Measurements from ENCODE around the gene TMEM196.
A peak's percentile ranks its signal among the peaks of the same experiment; 100 is the strongest.

Gene TMEM196

GRCh38 chr7:19772841-19773760, at the start of gene TMEM196:
TSS of gene TMEM196 (minus strand) at chr7:19773617. CDS start at chr7:19772696, 921 bp downstream.
- DNase-seq (ENCODE audit: low read depth, low spot score): no peak

- DNase-seq (ENCODE audit: low read depth, low spot score): no peak
Observed at GRCh38 chr7:19816128-19816527, 42.7 kb upstream of the TMEM196 start.

GRCh38 chr7:19815546-19815945, 42.1 kb upstream of the TMEM196 start:
- no peak for DNase-seq (ENCODE audit: low read depth, low spot score)

GRCh38 chr7:19814776-19815175, 41.4 kb upstream of the TMEM196 start:
- DNase-seq (ENCODE audit: low read depth, low spot score): no peak

- no peak for DNase-seq (ENCODE audit: low read depth, low spot score)
Observed at GRCh38 chr7:19811386-19811785, 38.0 kb upstream of the TMEM196 start.

- DNase-seq (ENCODE audit: low read depth, low spot score): no peak
Observed at GRCh38 chr7:19798986-19799385, 25.6 kb upstream of the TMEM196 start.

- DNase-seq (ENCODE audit: low read depth, low spot score): no peak
Observed at GRCh38 chr7:19783541-19783940, 10.1 kb upstream of the TMEM196 start.

GRCh38 chr7:19776981-19777380, 3.6 kb upstream of the TMEM196 start:
- no peak for DNase-seq (ENCODE audit: low read depth, low spot score)

GRCh38 chr7:19775578-19775977, 2.2 kb upstream of the TMEM196 start:
- DNase-seq (ENCODE audit: low read depth, low spot score): no peak

GRCh38 chr7:19772306-19772705, 1.1 kb downstream of the TMEM196 start:
- no peak for DNase-seq (ENCODE audit: low read depth, low spot score)

GRCh38 chr7:19762631-19763030, 10.8 kb downstream of the TMEM196 start:
- DNase-seq (ENCODE audit: low read depth, low spot score): no peak

GRCh38 chr7:19754521-19755116, 18.8 kb downstream of the TMEM196 start:
- DNase-seq (ENCODE audit: low read depth, low spot score): peak; percentile 15

- DNase-seq (ENCODE audit: low read depth, low spot score): no peak
Observed at GRCh38 chr7:19752020-19752419, 21.4 kb downstream of the TMEM196 start.

- no peak for DNase-seq (ENCODE audit: low read depth, low spot score)
Observed at GRCh38 chr7:19749658-19750057, 23.8 kb downstream of the TMEM196 start.

- no peak for DNase-seq (ENCODE audit: low read depth, low spot score)
Observed at GRCh38 chr7:19747740-19748339, 25.6 kb downstream of the TMEM196 start.

GRCh38 chr7:19744075-19744474, 29.3 kb downstream of the TMEM196 start:
- DNase-seq (ENCODE audit: low read depth, low spot score): no peak

- no peak for DNase-seq (ENCODE audit: low read depth, low spot score)
Observed at GRCh38 chr7:19728716-19729115, 44.7 kb downstream of the TMEM196 start.

GRCh38 chr7:19725770-19726169, 47.6 kb downstream of the TMEM196 start:
- no peak for DNase-seq (ENCODE audit: low read depth, low spot score)

GRCh38 chr7:19715499-19715898, 57.9 kb downstream of the TMEM196 start:
- no peak for DNase-seq (ENCODE audit: low read depth, low spot score)

GRCh38 chr7:19713676-19714075, 59.7 kb downstream of the TMEM196 start:
- no peak for DNase-seq (ENCODE audit: low read depth, low spot score)

GRCh38 chr7:19709249-19709578, 64.2 kb downstream of the TMEM196 start:
- no peak for DNase-seq (ENCODE audit: low read depth, low spot score)

- peak; percentile 93 for DNase-seq (ENCODE audit: low read depth, low spot score)
Observed at GRCh38 chr7:19708397-19709248, 64.8 kb downstream of the TMEM196 start, which contains the start of gene POLR1F. TSS of gene POLR1F (minus strand) at chr7:19709037. CDS start at chr7:19709016, 21 bp downstream.
